ENCODE data around the gene PRR13.

- TF ChIP-seq CTCF (IDR thresholded peaks at IDR 0.05; ENCODE audit: low read depth, low read length, poor library complexity, severe bottlenecking) = no peak
- no peak for TF ChIP-seq EZH2phosphoT487 (IDR thresholded peaks at IDR 0.05; ENCODE audit: borderline replicate concordance, low read length)
Observed at GRCh38 chr12:53468282-53468681, 26.7 kb downstream of the PRR13 start.

All from DOHH2 (cell line).